AG10803 (cell line): ENCODE results near the gene LSP1.

ENCODE experiments used
- DNase-seq: peaks from one replicate; pipeline ENCODE4 v3.0.0; 2010; ENCODE audit warnings: low read depth
- H3K4me3 ChIP-seq: 2 replicates; pipeline ENCODE4 v1.5.1; 2011; ENCODE audit warnings: mild to moderate bottlenecking, low read length, control low read depth
- TF ChIP-seq, protein P1 (sequence below): conservative IDR thresholded peaks from 2 replicates; pipeline ENCODE4 v1.5.1; 2011; ENCODE audit warnings: mild to moderate bottlenecking, low read length, control low read depth, inconsistent platforms

LSP1 gene

DNA sequence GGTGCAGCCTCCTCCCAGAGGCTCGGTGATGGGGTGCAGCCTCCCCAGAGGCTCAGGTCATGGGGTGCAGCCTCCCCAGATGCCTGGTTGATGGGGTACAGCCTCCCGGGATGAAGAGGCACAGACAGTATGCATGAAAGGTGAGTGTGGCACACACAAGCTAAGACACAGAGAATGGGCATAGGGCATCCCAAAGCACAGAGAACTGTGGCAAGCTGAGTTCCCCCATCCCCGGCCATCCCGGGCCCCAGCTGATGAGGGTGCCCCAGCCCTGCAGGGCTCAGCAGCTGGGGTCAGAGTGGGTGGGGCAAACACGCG, 22.9 kb upstream of the LSP1 start:
- DNase-seq, result no peak
- TF ChIP-seq, protein P1, sequence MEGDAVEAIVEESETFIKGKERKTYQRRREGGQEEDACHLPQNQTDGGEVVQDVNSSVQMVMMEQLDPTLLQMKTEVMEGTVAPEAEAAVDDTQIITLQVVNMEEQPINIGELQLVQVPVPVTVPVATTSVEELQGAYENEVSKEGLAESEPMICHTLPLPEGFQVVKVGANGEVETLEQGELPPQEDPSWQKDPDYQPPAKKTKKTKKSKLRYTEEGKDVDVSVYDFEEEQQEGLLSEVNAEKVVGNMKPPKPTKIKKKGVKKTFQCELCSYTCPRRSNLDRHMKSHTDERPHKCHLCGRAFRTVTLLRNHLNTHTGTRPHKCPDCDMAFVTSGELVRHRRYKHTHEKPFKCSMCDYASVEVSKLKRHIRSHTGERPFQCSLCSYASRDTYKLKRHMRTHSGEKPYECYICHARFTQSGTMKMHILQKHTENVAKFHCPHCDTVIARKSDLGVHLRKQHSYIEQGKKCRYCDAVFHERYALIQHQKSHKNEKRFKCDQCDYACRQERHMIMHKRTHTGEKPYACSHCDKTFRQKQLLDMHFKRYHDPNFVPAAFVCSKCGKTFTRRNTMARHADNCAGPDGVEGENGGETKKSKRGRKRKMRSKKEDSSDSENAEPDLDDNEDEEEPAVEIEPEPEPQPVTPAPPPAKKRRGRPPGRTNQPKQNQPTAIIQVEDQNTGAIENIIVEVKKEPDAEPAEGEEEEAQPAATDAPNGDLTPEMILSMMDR, result no peak

DNA sequence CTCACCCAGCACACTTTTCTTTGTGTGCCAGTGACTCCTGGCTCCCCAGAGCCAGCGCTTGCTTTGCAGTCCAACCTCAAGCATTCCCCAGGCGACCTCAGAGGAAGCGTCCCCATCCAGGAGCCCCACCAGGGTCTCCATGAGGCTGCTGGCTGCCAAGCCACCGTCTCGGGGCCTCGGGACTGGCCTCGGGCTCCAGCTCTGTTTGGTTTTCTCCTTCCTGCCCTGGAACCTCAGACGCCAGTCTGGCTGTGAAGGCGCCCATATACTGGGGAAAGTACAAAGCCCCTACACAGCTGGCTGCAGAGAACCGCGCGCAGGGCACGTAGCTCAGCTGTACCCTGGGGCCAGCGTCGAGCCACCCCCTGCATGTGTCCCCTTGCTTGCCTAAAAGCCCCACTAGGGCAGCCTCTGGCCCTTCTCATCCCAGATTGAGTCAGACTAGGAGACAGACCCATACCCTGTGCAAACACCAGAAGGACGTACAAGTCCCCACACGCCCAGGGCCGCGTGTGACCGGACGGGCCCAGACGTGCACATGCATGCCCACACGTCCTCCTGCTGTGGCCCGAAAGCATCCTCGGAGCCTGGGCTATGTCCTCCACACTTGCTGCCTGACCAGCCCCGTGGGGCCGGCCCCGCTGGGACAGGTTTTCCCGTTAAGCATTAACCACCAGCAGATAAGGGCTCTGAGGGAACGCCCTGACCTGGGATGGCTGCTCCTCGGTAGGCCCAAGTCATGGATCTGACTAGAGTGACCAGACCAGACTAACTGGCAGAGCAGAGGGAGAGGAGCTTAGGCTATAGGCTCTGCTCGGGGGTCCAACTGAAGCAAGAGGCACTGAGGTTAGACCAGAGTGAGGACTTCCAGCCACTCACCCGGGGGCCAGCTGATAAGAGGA, 22.3 kb upstream of the LSP1 start:
- TF ChIP-seq, protein P1, result no peak
- no peak for DNase-seq
- no peak overlapping the region for H3K4me3 ChIP-seq

More for the DNA sequence above, 22.9 kb upstream of the LSP1 start:
- H3K4me3 ChIP-seq, result no peak overlapping the region

DNA sequence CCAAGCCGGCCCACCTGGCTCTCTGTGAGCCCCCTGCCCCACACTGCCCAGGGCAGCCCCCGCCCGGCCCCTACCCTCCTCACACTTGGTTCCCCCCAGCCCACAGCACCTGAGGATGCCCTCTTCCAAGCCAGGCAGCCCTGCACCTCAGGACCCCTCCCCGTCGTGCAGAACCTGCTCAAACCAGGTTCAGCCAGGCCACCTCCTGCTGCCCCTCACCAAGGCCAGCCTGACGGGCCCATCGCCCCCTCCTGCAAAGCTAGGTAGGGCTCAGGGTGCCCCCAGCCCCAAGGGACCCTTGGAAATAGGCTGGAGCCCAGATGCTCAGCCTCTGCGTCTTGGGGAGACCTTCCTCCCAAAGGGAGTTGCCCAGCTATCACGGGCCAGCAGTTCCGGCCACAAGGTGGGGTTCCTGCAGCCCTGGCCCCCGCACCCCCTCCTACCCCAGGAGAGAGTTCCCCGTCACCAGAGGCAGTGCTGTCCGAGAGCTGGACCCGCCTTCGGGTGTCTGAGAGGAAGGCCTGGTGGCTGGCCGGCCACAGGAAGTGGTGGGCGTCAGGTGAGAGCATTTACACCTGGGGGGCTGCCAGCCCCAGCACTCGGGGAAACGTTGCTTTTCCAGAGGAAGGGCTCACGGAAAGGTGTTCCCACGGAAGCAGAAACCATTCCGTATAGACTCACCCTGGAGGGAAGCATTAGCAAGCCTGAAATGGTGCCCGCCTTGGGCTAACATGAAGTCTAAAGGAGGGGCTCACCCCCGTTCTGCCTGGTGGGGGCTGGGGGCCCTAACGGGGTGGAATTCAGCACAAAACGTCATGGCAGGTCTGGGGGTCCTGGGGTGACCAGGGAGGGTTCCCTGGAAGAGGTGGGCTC, 21.3 kb upstream of the LSP1 start:
- no peak for DNase-seq
- TF ChIP-seq, protein P1, result no peak
- H3K4me3 ChIP-seq, result no peak overlapping the region

DNA sequence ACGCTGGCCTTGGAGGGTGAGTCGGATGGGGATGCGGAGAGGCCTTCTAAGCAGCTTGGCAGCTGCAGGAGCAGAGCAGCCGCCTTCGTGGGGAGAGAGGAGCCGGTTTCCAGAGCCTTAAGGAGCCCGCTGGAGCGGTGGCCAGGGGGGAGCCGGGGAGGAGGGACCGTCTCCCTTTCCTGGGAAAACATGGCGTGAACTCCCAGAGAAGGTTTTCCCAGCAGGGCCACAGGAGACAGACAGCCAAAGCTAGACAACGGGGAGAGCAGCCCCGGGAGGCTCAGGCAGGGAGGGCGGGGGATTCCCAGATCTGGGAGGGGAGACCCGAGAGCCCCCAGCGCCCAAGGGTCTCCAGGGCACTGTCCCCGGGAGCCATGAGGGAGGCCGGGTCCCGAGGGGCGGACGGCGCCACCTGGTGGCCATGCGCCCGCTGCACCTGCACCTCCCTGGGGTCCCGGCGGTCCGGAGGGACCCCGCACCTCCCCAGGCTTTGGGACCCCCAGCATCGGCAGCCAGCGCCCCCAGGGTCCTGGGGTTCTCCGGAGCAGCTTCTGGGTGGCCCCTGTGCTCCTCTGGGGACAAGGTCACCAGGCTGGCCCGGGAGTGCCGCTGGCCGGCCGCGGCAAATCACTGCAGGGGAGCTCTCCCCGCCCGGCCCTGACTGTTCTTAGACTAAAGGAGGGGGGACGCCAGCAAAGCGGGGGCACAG, 20.5 kb upstream of the LSP1 start:
- TF ChIP-seq, protein P1, result peak; percentile 76
- DNase-seq, result peak; percentile 3
- no peak overlapping the region for H3K4me3 ChIP-seq

DNA sequence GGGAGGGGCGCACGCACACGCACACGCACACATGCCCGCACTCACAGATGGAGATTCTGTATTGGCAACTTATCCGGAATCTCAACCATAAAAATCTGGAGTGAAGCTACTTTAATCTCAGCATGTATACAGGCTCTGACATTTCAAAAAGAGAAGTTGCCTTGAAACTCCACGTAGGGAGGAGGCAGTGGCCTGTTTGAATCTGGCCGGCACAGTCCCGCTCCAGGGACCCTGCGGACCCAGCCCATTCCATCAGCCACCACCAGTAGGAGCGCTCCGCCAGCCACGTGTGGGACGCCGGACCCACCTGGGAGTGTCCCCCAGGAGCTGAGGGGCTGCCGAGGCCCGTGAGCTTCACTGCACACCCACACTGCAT, 20.0 kb upstream of the LSP1 start:
- DNase-seq, result no peak
- TF ChIP-seq, protein P1, result no peak
- no peak overlapping the region for H3K4me3 ChIP-seq

DNA sequence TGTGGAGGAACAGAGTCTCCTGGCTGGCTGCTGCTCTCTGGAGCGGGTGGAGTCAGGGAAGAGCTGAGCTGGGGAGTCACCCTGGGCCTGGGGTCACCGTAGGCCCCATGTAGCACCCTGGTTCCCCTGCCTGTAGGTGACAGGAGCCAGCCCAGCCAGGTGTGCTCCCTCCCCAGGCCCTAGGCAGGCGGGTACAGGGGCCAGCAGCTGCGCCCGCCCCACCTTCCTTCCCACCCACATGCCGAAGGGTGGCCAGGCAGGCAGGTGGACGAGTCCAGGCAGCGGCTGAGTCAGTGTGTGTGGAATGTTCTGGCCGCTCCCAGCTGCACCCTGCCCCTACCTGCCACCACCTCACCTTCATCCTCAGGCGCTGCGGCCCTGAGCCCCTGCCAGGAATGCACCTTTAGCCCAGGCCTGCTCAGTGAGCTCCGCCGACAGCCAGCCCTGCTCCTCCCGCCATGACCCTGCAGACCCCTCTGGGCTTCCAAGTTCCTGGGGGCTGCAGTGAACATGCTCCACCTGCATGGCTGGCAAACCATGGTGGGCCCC, 18.7 kb upstream of the LSP1 start:
- H3K4me3 ChIP-seq, result no peak overlapping the region
- TF ChIP-seq, protein P1, result no peak
- no peak for DNase-seq
